Measurements from ENCODE around the gene PTH1R. TPM values are rescaled to one million over a fixed set of nuclear protein-coding genes. Genes with fewer than 3 reads are reported as not detected.

Gene PTH1R
- total RNA-seq, 1 donor from 2014 or later = 13.0 TPM

DNA sequence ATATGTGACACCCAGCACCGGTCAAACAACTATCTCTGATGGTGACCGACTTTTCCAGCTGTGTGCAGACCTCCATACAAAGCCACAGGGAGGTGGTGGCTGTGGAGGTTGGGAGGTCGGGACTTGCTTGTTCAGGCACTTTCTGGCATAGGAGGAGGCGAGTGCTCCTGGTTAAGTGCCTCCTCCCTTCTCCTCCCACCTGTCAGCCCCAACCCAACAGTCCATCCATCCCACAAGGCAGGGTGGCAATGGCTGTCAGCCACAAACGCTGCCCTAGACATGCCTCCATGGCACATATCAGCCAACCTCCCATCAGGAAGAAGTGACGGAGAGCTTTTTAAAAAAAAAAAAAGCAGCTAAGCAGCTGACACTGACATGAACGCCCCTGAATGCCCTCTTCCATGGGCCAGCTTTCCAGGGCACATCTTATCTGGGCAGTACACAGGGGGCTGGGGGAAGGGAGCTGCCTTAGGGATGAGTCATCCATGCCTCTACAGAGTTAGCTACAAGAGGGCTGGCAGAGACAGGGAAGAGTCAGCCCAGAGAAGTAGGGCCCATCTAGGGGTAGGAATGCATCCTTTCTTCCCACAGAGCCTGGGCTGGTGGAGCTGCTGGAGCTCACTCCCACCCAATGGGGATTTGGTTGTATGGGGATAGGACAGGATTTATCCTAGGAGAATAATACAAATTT, 57.8 kb downstream of the PTH1R start:
- no peak overlapping the region for H3K4me3 ChIP-seq
- intact Hi-C loops (cut with DNase I) = no loop called here
- H3K9me3 ChIP-seq = no peaks in the 10 kb centered on the region
- H3K36me3 ChIP-seq = peaks cover 0 to 27% of the 10 kb centered on the region in 2 donors
- DNase-seq (ENCODE audit: extremely low spot score in 2 of 2) = no peak
- peak overlapping the region; percentile 73 for H3K27ac ChIP-seq
- TF ChIP-seq POLR2A (IDR thresholded peaks at IDR 0.05) = no peak
- TF ChIP-seq POLR2AphosphoS5 (IDR thresholded peaks at IDR 0.05; ENCODE audit: insufficient read depth in 1 of 2, low read depth in 1 of 2) = peak; percentile 30 to 70
- TF ChIP-seq, protein P1, sequence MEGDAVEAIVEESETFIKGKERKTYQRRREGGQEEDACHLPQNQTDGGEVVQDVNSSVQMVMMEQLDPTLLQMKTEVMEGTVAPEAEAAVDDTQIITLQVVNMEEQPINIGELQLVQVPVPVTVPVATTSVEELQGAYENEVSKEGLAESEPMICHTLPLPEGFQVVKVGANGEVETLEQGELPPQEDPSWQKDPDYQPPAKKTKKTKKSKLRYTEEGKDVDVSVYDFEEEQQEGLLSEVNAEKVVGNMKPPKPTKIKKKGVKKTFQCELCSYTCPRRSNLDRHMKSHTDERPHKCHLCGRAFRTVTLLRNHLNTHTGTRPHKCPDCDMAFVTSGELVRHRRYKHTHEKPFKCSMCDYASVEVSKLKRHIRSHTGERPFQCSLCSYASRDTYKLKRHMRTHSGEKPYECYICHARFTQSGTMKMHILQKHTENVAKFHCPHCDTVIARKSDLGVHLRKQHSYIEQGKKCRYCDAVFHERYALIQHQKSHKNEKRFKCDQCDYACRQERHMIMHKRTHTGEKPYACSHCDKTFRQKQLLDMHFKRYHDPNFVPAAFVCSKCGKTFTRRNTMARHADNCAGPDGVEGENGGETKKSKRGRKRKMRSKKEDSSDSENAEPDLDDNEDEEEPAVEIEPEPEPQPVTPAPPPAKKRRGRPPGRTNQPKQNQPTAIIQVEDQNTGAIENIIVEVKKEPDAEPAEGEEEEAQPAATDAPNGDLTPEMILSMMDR (IDR thresholded peaks at IDR 0.05) = peak in 1 of 3 experiments; percentile 44
- H3K27me3 ChIP-seq = no peaks in the 10 kb centered on the region
- H3K4me1 ChIP-seq = peaks cover 70% of the 10 kb centered on the region

DNA sequence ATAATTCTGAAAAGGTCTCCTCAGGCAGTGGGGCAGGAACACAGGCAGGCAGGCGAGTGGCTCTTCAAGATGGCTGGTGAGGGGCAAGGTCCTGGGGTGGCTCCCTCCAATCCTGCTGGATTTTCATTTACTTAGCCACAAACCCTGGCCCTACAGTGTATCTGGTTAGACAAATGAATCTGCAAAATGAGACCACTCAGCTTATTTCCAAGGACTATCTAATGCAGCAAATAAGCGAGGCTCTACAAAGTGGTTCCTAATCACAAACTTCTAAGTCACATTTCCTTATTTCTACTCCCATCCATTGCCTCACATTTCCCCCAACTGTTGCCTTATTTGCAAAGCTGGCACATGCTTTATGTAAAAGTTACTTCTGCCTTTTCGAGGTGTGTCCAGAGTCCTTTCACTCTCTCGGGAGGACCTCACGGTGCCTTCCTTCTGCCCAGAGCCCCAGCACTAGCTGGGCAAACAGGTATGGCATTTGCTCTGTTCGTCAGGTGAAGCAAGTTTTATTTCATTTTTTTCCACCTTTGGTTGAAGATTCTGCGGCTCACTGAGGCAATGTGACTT, 58.6 kb downstream of the PTH1R start:
- H3K27me3 ChIP-seq = no peaks in the 10 kb centered on the region
- H3K9me3 ChIP-seq = no peaks in the 10 kb centered on the region
- peak overlapping the region; percentile 73 for H3K27ac ChIP-seq
- TF ChIP-seq POLR2A (IDR thresholded peaks at IDR 0.05) = no peak
- intact Hi-C loops (cut with DNase I) = no loop called here
- H3K36me3 ChIP-seq = peaks cover 0 to 33% of the 10 kb centered on the region in 2 donors
- DNase-seq (ENCODE audit: extremely low spot score in 2 of 2) = no peak
- H3K4me3 ChIP-seq = no peak overlapping the region
- peaks cover 62% of the 10 kb centered on the region for H3K4me1 ChIP-seq

DNA sequence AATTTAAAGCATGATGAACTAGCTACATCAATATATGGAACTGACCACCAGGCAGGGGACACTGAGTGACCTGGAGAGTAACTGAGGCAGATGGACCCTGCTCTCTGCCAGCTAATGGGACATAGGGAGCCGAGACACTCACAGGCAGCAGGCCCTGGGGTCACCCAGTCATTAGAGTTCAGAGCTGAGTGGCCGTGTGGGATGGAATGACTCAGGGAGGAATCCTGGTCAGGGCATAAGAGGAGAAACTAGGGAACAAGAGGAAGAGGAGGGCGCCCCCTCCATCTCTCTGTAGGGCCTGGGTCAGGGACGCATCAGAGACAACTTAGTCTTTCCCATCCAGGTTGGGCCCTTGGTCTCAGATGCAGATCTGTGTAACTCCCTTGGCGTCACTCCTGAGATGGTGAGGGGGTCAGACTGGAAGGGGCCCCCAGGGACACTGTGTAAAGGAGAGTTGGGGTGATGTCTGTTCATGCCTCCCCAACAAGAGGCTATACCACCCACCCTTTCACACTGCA, 59.3 kb downstream of the PTH1R start:
- peaks cover 0 to 34% of the 10 kb centered on the region in 2 donors for H3K36me3 ChIP-seq
- H3K27ac ChIP-seq = peak overlapping the region; percentile 73
- TF ChIP-seq, protein P1 (IDR thresholded peaks at IDR 0.05) = no peak
- no peak for TF ChIP-seq POLR2AphosphoS5 (IDR thresholded peaks at IDR 0.05; ENCODE audit: insufficient read depth in 1 of 2, low read depth in 1 of 2)
- TF ChIP-seq POLR2A (IDR thresholded peaks at IDR 0.05) = no peak
- no peak overlapping the region for H3K4me3 ChIP-seq
- intact Hi-C loops (cut with DNase I) = no loop called here
- H3K9me3 ChIP-seq = no peaks in the 10 kb centered on the region
- H3K27me3 ChIP-seq = no peaks in the 10 kb centered on the region
- peaks cover 55% of the 10 kb centered on the region for H3K4me1 ChIP-seq
- DNase-seq (ENCODE audit: extremely low spot score in 2 of 2) = no peak

DNA sequence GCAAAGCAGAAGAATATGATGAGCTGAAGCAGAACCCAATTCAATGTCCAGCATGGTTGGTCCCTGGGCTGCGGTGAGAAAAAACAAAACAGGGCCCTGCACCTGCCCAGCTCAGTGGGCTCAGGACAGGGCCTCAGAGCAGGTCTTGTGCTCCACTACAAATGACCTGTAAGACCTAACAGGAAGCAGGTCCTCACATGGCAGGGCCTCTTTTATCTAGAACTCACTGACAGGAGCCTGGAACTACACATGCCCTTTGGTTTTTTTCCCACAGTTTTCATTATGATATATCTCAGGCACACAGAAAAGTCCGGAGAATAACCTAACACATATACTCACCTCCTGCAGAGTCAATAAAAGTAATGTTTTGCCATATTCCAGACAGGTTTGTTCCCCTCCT, 60.6 kb downstream of the PTH1R start:
- TF ChIP-seq POLR2A (IDR thresholded peaks at IDR 0.05) (no peak), POLR2AphosphoS5 (IDR thresholded peaks at IDR 0.05; ENCODE audit: insufficient read depth in 1 of 2, low read depth in 1 of 2) (no peak)
- TF ChIP-seq, protein P1 (IDR thresholded peaks at IDR 0.05) = no peak
- Histone ChIP-seq H3K9me3 (no peaks in the 10 kb centered on the region), H3K4me3 (no peak overlapping the region), H3K27me3 (no peaks in the 10 kb centered on the region), H3K4me1 (peaks cover 55% of the 10 kb centered on the region), H3K36me3 (peaks cover 0 to 37% of the 10 kb centered on the region in 2 donors), H3K27ac (no peak overlapping the region)
- intact Hi-C loops (cut with DNase I) = no loop called here
- DNase-seq (ENCODE audit: extremely low spot score in 2 of 2) = no peak

DNA sequence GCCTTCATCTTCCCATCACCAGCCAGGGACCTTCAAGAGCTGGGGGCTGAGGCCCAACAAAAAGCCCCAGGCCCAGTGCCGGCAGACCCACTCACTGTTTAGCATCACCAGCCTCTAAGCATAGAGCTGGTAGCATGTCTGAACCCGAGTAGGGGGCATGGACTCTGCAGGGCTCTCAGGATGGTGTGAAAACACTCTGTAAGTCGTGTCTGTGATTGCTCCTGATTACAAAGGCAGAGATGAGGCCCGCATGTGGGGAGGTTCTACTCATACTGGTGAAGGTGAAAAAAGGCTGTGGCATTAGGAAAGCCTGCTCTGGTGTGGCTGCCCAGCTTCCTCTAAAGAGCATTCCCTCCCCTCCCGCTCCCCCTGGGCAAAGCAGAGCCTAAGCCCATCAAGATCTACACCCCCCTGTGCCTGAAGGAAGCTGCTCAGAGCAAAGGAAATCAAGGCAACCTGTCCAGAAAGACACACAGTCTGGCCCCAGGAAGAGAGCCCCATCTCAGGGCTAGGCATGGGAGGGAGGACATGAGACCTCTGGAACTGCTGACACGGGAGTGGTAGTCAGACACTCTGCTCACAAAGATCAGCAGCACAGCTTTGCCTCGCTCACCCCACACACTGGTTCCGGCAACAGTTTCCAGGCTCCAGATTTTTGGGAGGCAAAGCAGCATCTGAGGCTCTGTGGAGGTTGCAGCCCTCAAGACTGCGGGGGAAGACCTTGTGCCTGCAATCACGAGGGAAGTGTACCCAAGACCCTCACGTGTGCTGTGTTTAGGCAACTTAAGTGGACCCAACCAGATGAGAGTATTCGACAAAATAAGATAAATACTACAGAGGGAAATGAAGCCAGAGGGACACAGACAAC, 62.3 kb downstream of the PTH1R start:
- peaks cover 55% of the 10 kb centered on the region for H3K4me1 ChIP-seq
- TF ChIP-seq POLR2A (IDR thresholded peaks at IDR 0.05) (no peak), POLR2AphosphoS5 (IDR thresholded peaks at IDR 0.05; ENCODE audit: insufficient read depth in 1 of 2, low read depth in 1 of 2) (no peak)
- TF ChIP-seq, protein P1 (IDR thresholded peaks at IDR 0.05) = no peak
- intact Hi-C loops (cut with DNase I) = no loop called here
- peak overlapping the region; percentile 58 for H3K27ac ChIP-seq
- H3K27me3 ChIP-seq = no peaks in the 10 kb centered on the region
- no peak overlapping the region for H3K4me3 ChIP-seq
- H3K36me3 ChIP-seq = peaks cover 0 to 37% of the 10 kb centered on the region in 2 donors
- DNase-seq (ENCODE audit: extremely low spot score in 2 of 2) = no peak
- no peaks in the 10 kb centered on the region for H3K9me3 ChIP-seq

All from vagina (tissue), 2 donors.